HG03066 (cell line): ENCODE data around the gene NCOA3.
A peak's percentile ranks its signal among the peaks of the same experiment; 100 is the strongest.
"Not testable (repeated sequence)": the region's sequence is repeated elsewhere in the genome, so short reads cannot be mapped to it uniquely, and the experiment has no call there.

ENCODE experiments used
- ATAC-seq: cut with Tn5 transposase; IDR thresholded peaks from one replicate; pipeline ENCODE4 v1.9.1; 2021; ENCODE audit warnings: low read depth; ENCODE audit not compliant: unreplicated experiment

Gene NCOA3

GRCh38 chr20:47594157-47594556, 92.5 kb downstream of the NCOA3 start:
- no peak for ATAC-seq

DNA sequence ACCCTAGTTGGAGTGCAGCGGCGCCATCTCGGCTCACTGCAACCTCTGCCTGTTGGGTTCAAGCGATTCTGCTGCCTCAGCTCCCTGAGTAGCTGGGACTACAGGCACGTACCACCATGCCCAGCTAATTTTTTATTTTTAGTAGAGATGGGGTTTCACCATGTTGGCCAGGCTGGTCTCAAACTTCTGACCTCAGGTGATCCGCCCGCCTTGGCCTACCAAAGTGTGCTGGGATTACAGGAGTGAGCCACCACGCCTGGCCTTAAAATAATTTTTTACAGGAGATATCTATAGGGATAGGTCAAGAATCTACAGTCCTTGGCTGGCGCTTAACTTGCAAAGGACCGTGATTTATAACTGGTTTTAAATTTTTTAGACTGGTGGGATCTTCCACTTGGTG, 93.5 kb downstream of the NCOA3 start:
- not testable (repeated sequence) for ATAC-seq

DNA sequence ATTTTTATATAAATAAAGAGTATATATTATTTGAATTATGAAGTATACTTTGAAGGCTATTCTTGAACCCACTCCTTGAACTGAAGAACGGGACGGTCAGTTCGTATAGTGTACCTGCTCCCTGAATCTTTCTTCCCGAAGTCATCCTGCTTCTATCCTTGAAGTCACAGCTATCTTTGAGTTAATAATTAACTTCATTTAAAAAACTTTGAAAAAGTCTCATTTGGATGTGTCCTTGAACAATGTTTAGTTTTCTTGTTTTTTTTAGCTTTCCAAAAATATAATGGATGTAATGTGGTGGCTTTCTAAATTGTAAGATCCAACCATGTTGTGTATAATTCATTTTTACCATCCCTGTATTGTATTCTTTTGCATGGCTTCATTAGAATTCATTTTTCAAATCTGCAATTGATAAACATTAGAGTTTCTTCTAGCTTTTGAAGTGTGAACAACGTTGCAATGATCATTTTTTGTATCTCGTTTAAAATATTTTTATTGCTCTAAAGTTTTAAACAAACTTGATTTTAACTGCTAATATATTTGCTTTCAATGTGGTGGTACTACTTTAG, 94.4 kb downstream of the NCOA3 start:
- no peak for ATAC-seq

DNA sequence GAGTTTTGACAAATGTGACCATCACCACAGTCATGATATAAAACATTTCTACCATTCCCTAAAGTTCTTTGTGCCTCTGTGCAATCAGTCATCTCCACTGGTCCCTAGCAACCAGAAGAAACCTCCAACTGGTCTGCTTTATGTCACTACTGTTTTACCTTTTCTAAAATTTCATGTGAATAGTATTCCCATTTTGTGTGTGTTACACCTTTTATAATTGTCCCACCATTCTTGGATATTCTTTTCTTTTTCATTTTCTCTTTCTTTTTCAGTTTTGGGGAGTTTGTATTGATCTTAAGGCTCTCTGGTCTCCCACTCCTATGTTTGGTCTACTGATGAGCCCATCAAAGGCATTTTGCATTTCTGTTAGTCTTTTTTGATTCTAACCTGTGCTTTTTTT, 95.4 kb downstream of the NCOA3 start:
- no peak for ATAC-seq

- no peak for ATAC-seq
These were observed 97.4 kb downstream of the NCOA3 start for GRCh38 chr20:47598911-47599744.

DNA sequence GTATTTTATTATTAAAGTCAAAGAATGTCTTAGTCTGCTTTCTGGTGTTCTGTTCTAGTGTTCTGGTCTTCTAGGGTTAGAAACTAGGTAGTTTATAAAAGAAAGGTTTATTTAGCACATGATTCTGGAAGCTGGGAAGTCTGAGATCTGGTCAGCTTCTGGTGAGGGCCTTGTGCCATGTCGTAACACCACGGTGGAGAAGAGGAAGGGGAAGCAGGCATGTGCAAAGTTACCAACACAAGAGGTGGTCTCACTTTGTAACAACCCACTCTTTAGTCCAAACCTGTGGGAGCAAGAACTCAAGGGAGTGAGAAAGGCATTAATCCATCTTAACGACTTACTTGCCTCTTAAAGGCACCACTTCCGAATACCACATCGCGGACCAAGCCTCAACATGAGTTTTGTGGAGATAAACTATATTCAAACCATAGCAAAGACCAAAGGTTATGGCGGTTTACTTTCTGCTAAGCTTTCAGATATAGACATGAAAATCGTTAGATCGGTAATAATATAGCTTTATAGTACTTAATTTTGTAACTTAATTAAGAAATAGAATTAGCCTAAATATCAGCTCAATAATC, 99.4 kb downstream of the NCOA3 start:
- no peak for ATAC-seq

GRCh38 chr20:47603260-47603659, 101.6 kb downstream of the NCOA3 start:
- ATAC-seq = no peak

GRCh38 chr20:47605673-47606413, 104.2 kb downstream of the NCOA3 start:
- ATAC-seq = no peak

- ATAC-seq = no peak
These were observed 104.8 kb downstream of the NCOA3 start for GRCh38 chr20:47606414-47606982.

- ATAC-seq = no peak
These were observed 105.4 kb downstream of the NCOA3 start for GRCh38 chr20:47606983-47607613.

GRCh38 chr20:47609001-47609400, 107.3 kb downstream of the NCOA3 start:
- ATAC-seq = no peak

DNA sequence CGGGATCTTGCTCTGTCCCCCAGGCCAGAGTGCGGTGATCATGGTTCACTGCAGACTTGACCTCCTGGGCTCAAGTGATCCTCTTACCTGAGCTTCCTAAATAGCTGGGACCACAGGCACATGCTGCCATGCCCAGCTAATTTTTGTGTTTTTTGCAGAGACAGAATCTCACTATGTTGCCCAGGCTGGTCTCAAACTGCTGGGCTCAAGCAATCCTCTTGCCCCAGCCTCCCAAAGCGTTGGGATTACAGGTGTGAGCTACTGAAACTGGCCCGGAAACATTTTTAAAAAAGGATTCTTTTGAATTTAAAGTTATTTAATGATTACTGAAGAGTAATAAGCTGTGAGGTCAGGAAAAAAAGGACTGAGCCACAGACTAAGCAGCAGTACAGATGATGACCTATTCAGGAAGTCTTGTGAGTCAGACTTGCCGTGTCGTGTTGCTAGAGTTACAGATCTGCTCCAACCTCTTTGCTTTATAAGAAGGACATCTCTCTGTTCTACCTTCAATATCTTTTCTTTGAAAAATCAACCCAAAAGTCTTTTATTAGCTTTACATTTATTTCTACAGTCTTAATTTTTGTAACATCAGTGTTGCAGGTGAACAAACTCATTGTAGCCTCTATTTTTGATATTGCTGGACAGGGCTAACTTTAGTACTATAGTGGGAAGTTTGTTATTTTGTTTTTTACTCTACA, 108.7 kb downstream of the NCOA3 start:
- peak; percentile 56 for ATAC-seq

DNA sequence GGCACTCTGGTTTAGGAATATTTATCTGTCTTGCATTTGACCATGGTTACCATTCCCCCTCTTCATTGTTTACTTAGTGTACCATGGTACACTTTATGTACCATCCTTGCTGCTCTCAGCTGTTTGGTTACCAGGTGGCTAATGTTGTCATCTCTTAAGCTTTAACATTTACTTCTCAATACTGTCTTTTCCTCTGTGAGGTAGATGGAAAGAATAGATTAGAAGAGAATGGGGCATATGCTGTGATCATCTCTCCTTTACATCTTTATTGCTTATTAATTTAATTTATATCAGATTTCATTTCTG, 109.2 kb downstream of the NCOA3 start:
- ATAC-seq = no peak

DNA sequence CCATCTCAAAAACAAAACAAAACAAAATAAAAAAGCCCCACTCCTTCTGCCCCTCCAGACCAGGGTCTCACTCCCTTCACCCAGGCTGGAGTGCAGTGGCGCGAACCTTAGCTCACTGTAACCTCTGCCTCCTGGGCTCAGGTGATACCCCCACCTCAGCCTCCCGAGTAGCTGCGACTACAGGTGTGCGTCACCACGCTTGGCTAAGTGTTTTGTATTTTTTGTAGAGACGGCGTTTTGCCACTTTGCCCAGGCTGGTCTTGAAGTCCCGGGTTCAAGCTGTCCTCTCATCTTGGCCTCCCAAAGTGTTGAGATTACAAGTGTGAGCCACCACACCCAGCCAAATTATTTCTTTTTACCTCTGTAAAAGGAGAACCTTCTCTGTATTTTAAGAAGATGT, 110.1 kb downstream of the NCOA3 start:
- no peak for ATAC-seq

GRCh38 chr20:47612670-47613069, 111.0 kb downstream of the NCOA3 start:
- no peak for ATAC-seq

DNA sequence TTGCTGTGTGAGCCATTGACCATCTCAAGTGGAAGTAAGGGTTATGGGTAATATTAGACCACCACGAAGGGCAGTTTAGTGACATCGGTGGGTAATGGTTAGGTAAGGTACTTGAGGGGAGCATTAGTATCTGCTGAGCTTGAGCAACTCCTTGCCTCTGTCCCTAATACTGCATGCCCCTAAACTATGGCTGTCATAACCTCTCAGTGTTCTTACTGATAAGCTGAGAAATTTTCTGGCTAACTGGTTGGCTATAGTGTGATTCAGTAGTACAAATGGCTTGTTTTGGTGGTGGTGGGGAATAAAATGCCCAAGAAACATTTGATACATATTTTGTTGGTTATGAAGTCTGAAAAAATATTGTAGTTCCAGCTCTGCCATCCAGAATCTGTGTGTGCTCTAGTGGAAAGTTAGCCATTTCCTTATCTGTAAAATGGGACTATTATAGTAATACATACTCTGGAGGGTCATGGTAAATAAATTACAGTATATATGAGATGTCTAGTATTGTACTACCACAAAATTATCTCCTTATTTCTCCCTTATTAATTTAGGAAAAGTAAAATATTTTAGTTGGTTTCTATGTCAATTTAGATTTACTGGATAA, 113.1 kb downstream of the NCOA3 start:
- no peak for ATAC-seq

DNA sequence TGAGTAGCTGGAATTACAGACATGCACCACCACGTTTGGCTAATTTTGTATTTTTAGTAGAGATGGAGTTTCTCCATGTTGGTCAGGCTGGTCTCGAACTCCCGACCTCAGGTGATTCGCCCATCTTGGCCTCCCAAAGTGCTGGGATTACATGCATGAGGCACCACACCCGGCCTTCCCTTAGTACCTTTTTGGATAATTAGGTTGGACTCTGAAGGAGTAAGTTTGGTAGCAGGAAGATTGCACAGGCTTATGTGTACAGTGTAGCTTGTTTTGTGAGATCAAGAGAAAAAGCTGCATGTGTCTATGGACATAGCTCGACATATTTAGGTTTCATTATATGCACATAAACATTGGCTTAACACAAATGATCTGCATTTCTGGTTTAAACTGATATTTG, 116.8 kb downstream of the NCOA3 start:
- ATAC-seq = no peak

DNA sequence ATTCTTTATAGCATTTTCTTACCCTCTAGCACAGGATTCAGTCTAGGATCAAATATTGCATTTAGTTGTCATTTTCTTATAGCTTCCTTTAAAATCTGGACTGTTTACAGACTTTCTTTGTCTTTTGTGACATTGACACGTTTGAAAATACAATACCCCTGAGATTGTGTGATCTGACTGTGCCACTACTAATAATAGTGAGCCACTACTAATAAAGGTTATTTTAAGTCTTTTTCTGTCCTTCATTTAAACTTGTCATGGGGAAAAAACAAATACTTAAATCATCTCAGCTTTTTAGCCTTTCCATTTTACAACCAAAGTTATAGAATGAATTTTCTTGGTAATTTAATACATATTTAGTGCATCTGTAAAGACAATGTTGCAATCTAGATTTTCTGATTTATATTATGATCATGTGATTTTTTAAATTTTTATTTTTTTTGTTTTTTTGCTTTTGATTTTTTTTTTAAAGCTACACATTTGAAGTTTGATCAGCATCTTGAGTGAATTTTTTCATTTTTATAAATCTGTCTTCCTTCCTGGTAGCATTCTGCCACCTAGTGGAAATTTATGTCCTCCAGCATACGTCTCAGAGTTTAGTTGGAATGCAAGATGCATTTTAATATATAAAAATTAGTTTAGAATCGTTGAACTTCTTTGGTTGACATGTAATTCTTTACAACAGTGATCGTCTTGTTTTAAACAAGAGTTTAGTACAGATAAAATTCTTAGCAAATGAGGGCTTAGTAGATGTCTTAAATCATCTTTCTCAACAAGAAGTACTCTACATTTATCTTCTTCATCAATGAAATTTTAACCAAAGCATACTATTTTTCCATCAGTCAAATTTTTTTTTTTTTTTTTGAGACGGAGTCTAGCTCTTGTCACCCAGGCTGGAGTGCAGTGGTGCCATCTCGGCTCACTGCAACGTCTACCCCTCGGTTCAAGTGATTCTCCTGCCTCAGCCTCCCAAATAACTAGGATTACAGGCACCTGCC, 119.4 kb downstream of the NCOA3 start:
- no peak for ATAC-seq
